Measurements from ENCODE around the gene PCA3.

DNA sequence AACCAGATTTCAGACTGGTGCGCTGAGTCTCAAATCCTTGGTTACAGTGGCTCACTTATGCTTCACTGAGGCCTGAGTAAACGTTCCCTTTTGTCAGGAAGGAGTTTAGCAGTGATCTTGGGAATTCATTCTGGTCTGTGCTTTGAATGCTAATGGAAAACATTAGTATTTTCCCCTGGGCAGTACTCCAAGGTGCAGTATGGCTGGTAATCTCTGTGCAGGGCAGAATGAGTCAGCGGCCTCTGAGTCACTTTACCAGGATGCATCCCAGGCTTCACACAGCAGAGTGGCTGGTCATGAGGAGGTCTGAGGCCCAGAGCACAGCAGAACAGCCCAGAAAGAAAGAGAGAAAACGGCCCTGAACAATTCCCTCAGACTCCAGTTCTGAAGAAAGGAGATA is 54.0 kb downstream of the PCA3 start:
- TF ChIP-seq POLR2AphosphoS5 (IDR thresholded peaks at IDR 0.05; ENCODE audit: low read length) (no peak), SP1 (IDR thresholded peaks at IDR 0.05; ENCODE audit: low read depth, low read length) (no peak), BRCA1 (IDR thresholded peaks at IDR 0.05; ENCODE audit: low read depth, low read length) (no peak)
- TF ChIP-seq, protein P1, sequence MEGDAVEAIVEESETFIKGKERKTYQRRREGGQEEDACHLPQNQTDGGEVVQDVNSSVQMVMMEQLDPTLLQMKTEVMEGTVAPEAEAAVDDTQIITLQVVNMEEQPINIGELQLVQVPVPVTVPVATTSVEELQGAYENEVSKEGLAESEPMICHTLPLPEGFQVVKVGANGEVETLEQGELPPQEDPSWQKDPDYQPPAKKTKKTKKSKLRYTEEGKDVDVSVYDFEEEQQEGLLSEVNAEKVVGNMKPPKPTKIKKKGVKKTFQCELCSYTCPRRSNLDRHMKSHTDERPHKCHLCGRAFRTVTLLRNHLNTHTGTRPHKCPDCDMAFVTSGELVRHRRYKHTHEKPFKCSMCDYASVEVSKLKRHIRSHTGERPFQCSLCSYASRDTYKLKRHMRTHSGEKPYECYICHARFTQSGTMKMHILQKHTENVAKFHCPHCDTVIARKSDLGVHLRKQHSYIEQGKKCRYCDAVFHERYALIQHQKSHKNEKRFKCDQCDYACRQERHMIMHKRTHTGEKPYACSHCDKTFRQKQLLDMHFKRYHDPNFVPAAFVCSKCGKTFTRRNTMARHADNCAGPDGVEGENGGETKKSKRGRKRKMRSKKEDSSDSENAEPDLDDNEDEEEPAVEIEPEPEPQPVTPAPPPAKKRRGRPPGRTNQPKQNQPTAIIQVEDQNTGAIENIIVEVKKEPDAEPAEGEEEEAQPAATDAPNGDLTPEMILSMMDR (IDR thresholded peaks at IDR 0.05 in 2 of 3, conservative IDR thresholded peaks at IDR 0.05 in 1 of 3; ENCODE audit: control insufficient read depth in 2 of 3, extremely low read depth in 1 of 3, insufficient read depth in 1 of 3, low read depth in 3 of 3, low read length in 3 of 3) = no peak
- TF ChIP-seq, protein P2, sequence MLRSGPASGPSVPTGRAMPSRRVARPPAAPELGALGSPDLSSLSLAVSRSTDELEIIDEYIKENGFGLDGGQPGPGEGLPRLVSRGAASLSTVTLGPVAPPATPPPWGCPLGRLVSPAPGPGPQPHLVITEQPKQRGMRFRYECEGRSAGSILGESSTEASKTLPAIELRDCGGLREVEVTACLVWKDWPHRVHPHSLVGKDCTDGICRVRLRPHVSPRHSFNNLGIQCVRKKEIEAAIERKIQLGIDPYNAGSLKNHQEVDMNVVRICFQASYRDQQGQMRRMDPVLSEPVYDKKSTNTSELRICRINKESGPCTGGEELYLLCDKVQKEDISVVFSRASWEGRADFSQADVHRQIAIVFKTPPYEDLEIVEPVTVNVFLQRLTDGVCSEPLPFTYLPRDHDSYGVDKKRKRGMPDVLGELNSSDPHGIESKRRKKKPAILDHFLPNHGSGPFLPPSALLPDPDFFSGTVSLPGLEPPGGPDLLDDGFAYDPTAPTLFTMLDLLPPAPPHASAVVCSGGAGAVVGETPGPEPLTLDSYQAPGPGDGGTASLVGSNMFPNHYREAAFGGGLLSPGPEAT (IDR thresholded peaks at IDR 0.05; ENCODE audit: low read depth) = no peak

Data from GM12878 (cell line).